ENCODE data around the gene RPS6KA3. TPM values are rescaled to one million over a fixed set of nuclear protein-coding genes. Genes with fewer than 3 reads are reported as not detected.

RPS6KA3 gene
- total RNA-seq, 1 donor from 2014 or later = 43.0 TPM

DNA sequence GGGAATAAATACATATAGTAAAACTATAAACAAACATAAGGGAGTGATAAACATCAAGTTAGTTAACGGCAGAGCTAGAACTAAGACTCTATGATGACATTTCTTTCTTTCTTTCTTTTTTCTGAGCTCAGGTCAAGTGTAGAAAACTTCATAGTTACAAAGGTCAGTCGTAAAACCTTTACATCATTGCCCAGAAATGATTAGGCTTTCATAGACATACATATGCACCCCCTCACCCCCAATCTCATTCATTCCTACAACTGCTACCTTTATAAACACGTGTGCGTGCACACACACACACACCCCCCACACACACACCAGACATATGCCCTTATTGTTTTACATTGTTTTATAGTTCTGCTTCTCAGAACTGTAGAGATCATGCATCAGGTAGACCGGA is 130.8 kb downstream of the RPS6KA3 start:
- Histone ChIP-seq H3K36me3 (peaks cover 47 to 67% of the 10 kb centered on the region in 2 donors), H3K4me1 (peaks cover 0 to 11% of the 10 kb centered on the region in 2 donors), H3K9me3 (no peaks in the 10 kb centered on the region), H3K27me3 (no peaks in the 10 kb centered on the region), H3K4me3 (no peak overlapping the region), H3K27ac (no peak overlapping the region)
- TF ChIP-seq, protein P1, sequence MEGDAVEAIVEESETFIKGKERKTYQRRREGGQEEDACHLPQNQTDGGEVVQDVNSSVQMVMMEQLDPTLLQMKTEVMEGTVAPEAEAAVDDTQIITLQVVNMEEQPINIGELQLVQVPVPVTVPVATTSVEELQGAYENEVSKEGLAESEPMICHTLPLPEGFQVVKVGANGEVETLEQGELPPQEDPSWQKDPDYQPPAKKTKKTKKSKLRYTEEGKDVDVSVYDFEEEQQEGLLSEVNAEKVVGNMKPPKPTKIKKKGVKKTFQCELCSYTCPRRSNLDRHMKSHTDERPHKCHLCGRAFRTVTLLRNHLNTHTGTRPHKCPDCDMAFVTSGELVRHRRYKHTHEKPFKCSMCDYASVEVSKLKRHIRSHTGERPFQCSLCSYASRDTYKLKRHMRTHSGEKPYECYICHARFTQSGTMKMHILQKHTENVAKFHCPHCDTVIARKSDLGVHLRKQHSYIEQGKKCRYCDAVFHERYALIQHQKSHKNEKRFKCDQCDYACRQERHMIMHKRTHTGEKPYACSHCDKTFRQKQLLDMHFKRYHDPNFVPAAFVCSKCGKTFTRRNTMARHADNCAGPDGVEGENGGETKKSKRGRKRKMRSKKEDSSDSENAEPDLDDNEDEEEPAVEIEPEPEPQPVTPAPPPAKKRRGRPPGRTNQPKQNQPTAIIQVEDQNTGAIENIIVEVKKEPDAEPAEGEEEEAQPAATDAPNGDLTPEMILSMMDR (IDR thresholded peaks at IDR 0.05) = no peak
- intact Hi-C loops (cut with DNase I) = no loop called here
- DNase-seq (ENCODE audit: low spot score in 2 of 2) = no peak

DNA sequence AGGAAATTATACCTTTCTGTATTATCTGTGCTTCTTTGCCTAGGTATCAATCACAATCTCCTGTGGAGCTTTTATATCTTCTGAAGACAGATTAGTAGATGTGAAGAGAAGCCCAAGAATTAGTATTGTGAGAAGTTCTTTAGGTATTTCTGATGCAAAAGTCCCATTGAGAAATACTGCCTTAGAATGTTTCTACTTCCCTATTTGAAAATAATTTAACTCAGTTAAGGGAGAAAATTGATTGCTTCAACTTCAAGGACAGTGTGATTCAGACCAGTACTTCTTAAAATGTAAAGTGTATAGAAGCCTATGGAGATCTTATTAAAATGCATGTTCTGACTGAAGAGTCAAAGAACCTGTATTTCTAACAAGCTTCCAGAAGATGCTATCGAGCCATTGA is 134.0 kb downstream of the RPS6KA3 start:
- intact Hi-C loops (cut with DNase I) = no loop called here
- H3K27ac ChIP-seq = no peak overlapping the region
- TF ChIP-seq, protein P1 (IDR thresholded peaks at IDR 0.05) = no peak
- no peak for DNase-seq (ENCODE audit: low spot score in 2 of 2)
- no peak overlapping the region for H3K4me3 ChIP-seq
- H3K27me3 ChIP-seq = no peaks in the 10 kb centered on the region
- no peaks in the 10 kb centered on the region for H3K9me3 ChIP-seq
- H3K36me3 ChIP-seq = peaks cover 52 to 86% of the 10 kb centered on the region in 2 donors
- no peaks in the 10 kb centered on the region for H3K4me1 ChIP-seq

DNA sequence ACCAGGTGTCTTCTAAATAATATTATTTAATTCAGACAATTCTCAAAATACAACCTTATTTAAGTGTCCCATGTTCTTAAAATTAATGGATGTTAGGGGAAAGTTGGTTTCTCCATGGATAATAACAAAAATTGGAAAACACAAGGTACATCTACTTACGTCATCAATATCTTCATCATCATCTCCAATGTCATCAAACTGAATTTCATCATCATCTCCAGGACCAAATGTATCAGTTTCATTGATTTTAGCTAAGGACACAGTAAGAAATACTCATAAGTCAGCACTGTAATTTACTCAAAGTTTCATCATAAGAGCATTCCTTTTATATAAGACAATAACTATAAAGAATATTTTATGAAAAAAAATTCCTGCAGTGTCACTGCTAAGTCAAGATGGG is 136.4 kb downstream of the RPS6KA3 start:
- Histone ChIP-seq H3K4me3 (no peak overlapping the region), H3K27me3 (no peaks in the 10 kb centered on the region), H3K36me3 (peaks cover 39 to 68% of the 10 kb centered on the region in 2 donors), H3K9me3 (no peaks in the 10 kb centered on the region), H3K27ac (no peak overlapping the region), H3K4me1 (no peaks in the 10 kb centered on the region)
- TF ChIP-seq, protein P1 (IDR thresholded peaks at IDR 0.05) = no peak
- DNase-seq (ENCODE audit: low spot score in 2 of 2) = no peak
- intact Hi-C loops (cut with DNase I) = no loop called here

DNA sequence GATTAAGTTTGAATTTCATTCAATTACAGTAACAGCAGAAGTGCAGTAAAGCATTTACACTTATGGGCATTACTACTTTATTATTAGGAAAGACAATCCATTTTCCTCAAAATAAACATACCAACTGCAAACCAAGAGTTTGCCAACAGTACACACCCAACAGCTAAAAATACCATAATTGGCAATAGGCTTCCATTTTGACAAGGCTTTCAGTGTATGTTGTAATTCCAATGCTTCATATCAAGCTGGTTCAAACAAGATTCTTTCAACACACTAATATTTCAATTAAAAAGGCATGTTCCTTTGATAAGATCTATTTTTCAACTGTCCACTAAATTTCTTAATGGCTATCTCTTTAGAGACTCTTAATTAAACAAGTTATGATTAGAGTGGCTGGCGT is 137.2 kb downstream of the RPS6KA3 start:
- TF ChIP-seq, protein P1 (IDR thresholded peaks at IDR 0.05) = no peak
- peaks cover 44 to 66% of the 10 kb centered on the region in 2 donors for H3K36me3 ChIP-seq
- no peaks in the 10 kb centered on the region for H3K4me1 ChIP-seq
- H3K4me3 ChIP-seq = no peak overlapping the region
- no peak for DNase-seq (ENCODE audit: low spot score in 2 of 2)
- H3K9me3 ChIP-seq = no peaks in the 10 kb centered on the region
- no peak overlapping the region for H3K27ac ChIP-seq
- intact Hi-C loops (cut with DNase I) = loop anchor here (10.0 kb wide), 1 partner anchor 225 kb away; no protein-coding TSS in a partner anchor
- no peaks in the 10 kb centered on the region for H3K27me3 ChIP-seq

DNA sequence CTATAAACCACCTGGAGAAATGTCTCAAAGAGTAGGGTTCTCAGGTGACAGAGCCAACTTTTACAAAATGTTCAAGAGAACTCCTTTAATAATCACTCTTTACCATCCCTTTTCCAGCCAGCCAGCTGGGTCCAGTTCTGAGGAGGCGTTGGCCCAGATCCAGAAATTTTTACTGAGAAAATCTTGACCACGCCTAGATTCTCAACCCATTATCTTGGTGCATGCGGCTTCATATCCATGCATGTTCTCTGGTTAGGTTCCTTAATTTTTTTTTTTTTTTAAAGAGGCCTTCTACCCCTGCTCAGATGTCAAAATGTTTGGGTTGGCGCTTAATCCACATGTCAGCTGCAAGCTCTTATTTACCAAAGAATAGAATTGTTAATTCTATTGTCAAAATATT is 138.0 kb downstream of the RPS6KA3 start:
- peaks cover 37 to 60% of the 10 kb centered on the region in 2 donors for H3K36me3 ChIP-seq

More for the DNA sequence above, 138.0 kb downstream of the RPS6KA3 start:
- no peak overlapping the region for H3K4me3 ChIP-seq
- TF ChIP-seq, protein P1 (IDR thresholded peaks at IDR 0.05) = no peak
- H3K9me3 ChIP-seq = no peaks in the 10 kb centered on the region
- no peak overlapping the region for H3K27ac ChIP-seq
- intact Hi-C loops (cut with DNase I) = loop anchor here (10.0 kb wide), 1 partner anchor 224 kb away; no protein-coding TSS in a partner anchor
- DNase-seq (ENCODE audit: low spot score in 2 of 2) = no peak
- H3K27me3 ChIP-seq = no peaks in the 10 kb centered on the region
- no peaks in the 10 kb centered on the region for H3K4me1 ChIP-seq

Measured in ascending aorta (tissue), 2 donors.